HUES48 (cell line): ENCODE results near the gene FANK1.
"Not testable (repeated sequence)": the region's sequence is repeated elsewhere in the genome, so short reads cannot be mapped to it uniquely, and the experiment has no call there.

ENCODE experiments used
- H3K27ac ChIP-seq: one replicate; pipeline ENCODE4 v1.7.0; 2013; ENCODE audit warnings: low read depth, low read length, inconsistent platforms
- H3K27me3 ChIP-seq: 2 replicates; pipeline ENCODE4 v1.6.1; 2013; ENCODE audit warnings: mild to moderate bottlenecking, low read length; ENCODE audit not compliant: control insufficient read depth, insufficient read depth
- H3K36me3 ChIP-seq: 2 replicates; pipeline ENCODE4 v1.6.1; 2013; ENCODE audit warnings: low read length; ENCODE audit not compliant: control insufficient read depth, insufficient read depth
- H3K4me1 ChIP-seq: 2 replicates; pipeline ENCODE4 v1.6.1; 2013; ENCODE audit warnings: mild to moderate bottlenecking, low read length; ENCODE audit not compliant: control insufficient read depth, insufficient read depth
- H3K4me3 ChIP-seq: 2 replicates; pipeline ENCODE4 v1.5.1; 2013; ENCODE audit warnings: mild to moderate bottlenecking, low read depth, low read length
- H3K9ac ChIP-seq: 2 replicates; pipeline ENCODE4 v1.6.1; 2013; ENCODE audit warnings: mild to moderate bottlenecking, low read depth, low read length, moderate library complexity
- H3K9me3 ChIP-seq: 2 replicates; pipeline ENCODE4 v1.6.1; 2013; ENCODE audit warnings: low read length; ENCODE audit not compliant: control insufficient read depth, insufficient read depth

The FANK1 gene

GRCh38 chr10:125892402-125892801 is 4.0 kb upstream of the FANK1 start:
- not testable (repeated sequence) for H3K4me3 ChIP-seq, H3K27me3 ChIP-seq, H3K36me3 ChIP-seq, H3K27ac ChIP-seq, H3K9ac ChIP-seq, H3K4me1 ChIP-seq
- H3K9me3 ChIP-seq: peaks cover 13% of the 10 kb centered on the region

- not testable (repeated sequence) for H3K4me3 ChIP-seq, H3K9ac ChIP-seq, H3K4me1 ChIP-seq, H3K27ac ChIP-seq, H3K27me3 ChIP-seq, H3K36me3 ChIP-seq
- H3K9me3 ChIP-seq: peaks cover 13% of the 10 kb centered on the region
Measured at GRCh38 chr10:125894176-125894575, 2.2 kb upstream of the FANK1 start.

GRCh38 chr10:125895130-125896087 is 955 bp upstream of the FANK1 start:
- not testable (repeated sequence) for H3K4me1 ChIP-seq, H3K27me3 ChIP-seq, H3K36me3 ChIP-seq
- peak overlapping the region; percentile 51 for H3K9ac ChIP-seq
- H3K4me3 ChIP-seq: peak overlapping the region; percentile 75
- peaks cover 13% of the 10 kb centered on the region for H3K9me3 ChIP-seq
- H3K27ac ChIP-seq: peak overlapping the region; percentile 80

- not testable (repeated sequence) for H3K9me3 ChIP-seq, H3K27me3 ChIP-seq, H3K9ac ChIP-seq, H3K36me3 ChIP-seq, H3K27ac ChIP-seq, H3K4me1 ChIP-seq
- H3K4me3 ChIP-seq: peak overlapping the region; percentile 75
Measured at GRCh38 chr10:125897317-125897716, 953 bp downstream of the FANK1 start.

- not testable (repeated sequence) for H3K27me3 ChIP-seq, H3K4me1 ChIP-seq, H3K27ac ChIP-seq, H3K36me3 ChIP-seq, H3K4me3 ChIP-seq, H3K9ac ChIP-seq
- H3K9me3 ChIP-seq: peaks cover 12% of the 10 kb centered on the region
Measured at GRCh38 chr10:125900963-125901362, 4.6 kb downstream of the FANK1 start.

- H3K36me3 ChIP-seq, H3K4me1 ChIP-seq, H3K4me3 ChIP-seq, H3K9me3 ChIP-seq, H3K27me3 ChIP-seq, H3K9ac ChIP-seq: not testable (repeated sequence)
- peak overlapping the region; percentile 88 for H3K27ac ChIP-seq
Measured at GRCh38 chr10:125903135-125903640, 6.8 kb downstream of the FANK1 start.

- H3K4me1 ChIP-seq, H3K27me3 ChIP-seq, H3K36me3 ChIP-seq, H3K9ac ChIP-seq, H3K27ac ChIP-seq, H3K4me3 ChIP-seq: not testable (repeated sequence)
- H3K9me3 ChIP-seq: peaks cover 13% of the 10 kb centered on the region
Measured at GRCh38 chr10:125905069-125905994, 9.0 kb downstream of the FANK1 start.

- H3K27ac ChIP-seq, H3K36me3 ChIP-seq, H3K4me3 ChIP-seq, H3K9ac ChIP-seq, H3K27me3 ChIP-seq, H3K4me1 ChIP-seq: not testable (repeated sequence)
- H3K9me3 ChIP-seq: peaks cover 15% of the 10 kb centered on the region
Measured at GRCh38 chr10:125907598-125907997, 11.2 kb downstream of the FANK1 start.

GRCh38 chr10:125908813-125909212 is 12.4 kb downstream of the FANK1 start:
- peaks cover 15% of the 10 kb centered on the region for H3K9me3 ChIP-seq
- not testable (repeated sequence) for H3K9ac ChIP-seq, H3K4me3 ChIP-seq, H3K4me1 ChIP-seq, H3K36me3 ChIP-seq, H3K27me3 ChIP-seq, H3K27ac ChIP-seq

- H3K36me3 ChIP-seq, H3K9ac ChIP-seq, H3K4me1 ChIP-seq, H3K4me3 ChIP-seq, H3K27me3 ChIP-seq, H3K27ac ChIP-seq: not testable (repeated sequence)
- peaks cover 15% of the 10 kb centered on the region for H3K9me3 ChIP-seq
Measured at GRCh38 chr10:125909491-125909890, 13.1 kb downstream of the FANK1 start.

GRCh38 chr10:125911145-125911544 is 14.8 kb downstream of the FANK1 start:
- Histone ChIP-seq H3K9me3 (peaks cover 7% of the 10 kb centered on the region), H3K27me3 (no peaks in the 10 kb centered on the region), H3K9ac (no peak overlapping the region), H3K4me3 (no peak overlapping the region), H3K27ac (no peak overlapping the region), H3K36me3 (no peaks in the 10 kb centered on the region), H3K4me1 (no peaks in the 10 kb centered on the region)
